ENCODE data around the gene ROR2. TPM values are rescaled to one million over a fixed set of nuclear protein-coding genes. Genes with fewer than 3 reads are reported as not detected.

The ROR2 gene
- total RNA-seq, 1 experiment from 2014 or later: 0.84 TPM

DNA sequence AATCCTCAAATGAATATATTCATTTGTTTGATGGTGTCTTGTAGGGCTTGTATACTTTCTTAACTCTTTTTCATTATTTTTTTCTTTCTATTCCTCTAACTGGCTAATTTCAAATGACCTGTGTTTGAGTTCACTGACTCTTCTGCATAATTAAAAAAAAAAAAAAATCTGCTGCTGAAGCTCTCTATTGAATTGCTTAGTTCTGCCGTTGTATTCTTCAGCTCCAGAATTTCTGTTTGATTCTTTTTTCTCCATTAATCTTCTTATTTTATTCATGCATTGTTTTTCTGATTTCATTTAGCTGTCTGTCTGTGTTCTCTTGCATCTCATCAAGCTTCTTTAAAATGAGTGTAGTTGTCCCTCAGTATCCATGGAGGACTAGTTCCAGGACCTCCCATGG, 244.6 kb downstream of the ROR2 start:
- Mint-ChIP-seq H3K36me3 (ENCODE audit: insufficient read depth, unreplicated experiment) (no peaks in the 10 kb centered on the region), H3K9me3 (ENCODE audit: unreplicated experiment) (peaks cover 10% of the 10 kb centered on the region), H3K4me1 (ENCODE audit: insufficient read depth, unreplicated experiment) (no peaks in the 10 kb centered on the region), H3K27ac (ENCODE audit: low read depth, unreplicated experiment) (no peak overlapping the region), H3K27me3 (ENCODE audit: insufficient read depth, unreplicated experiment) (no peaks in the 10 kb centered on the region), H3K4me3 (ENCODE audit: unreplicated experiment) (no peak overlapping the region)
- CTCF ChIA-PET: interaction anchor here (0.6 kb wide), 1 partner anchor 22 kb away, joined by 3 read pairs; no protein-coding TSS in a partner anchor
- POLR2A ChIA-PET: interaction anchor here (0.7 kb wide), 1 partner anchor 459 kb away, joined by 3 read pairs; no protein-coding TSS in a partner anchor
- no TSS peak for BruUV-seq (replicated peaks)
- TF ChIP-seq CTCF (IDR thresholded peaks at IDR 0.05; ENCODE audit: unreplicated experiment): no peak
- no peak for DNase-seq (ENCODE audit: unreplicated experiment)
- intact Hi-C loops (cut with micrococcal nuclease): no loop called here

GRCh38 chr9:91700475-91700874, 249.6 kb downstream of the ROR2 start:
- no peak for TF ChIP-seq CTCF (IDR thresholded peaks at IDR 0.05; ENCODE audit: unreplicated experiment)
- DNase-seq (ENCODE audit: unreplicated experiment): no peak
- Mint-ChIP-seq H3K9me3 (ENCODE audit: unreplicated experiment) (peaks cover 6% of the 10 kb centered on the region), H3K27ac (ENCODE audit: low read depth, unreplicated experiment) (no peak overlapping the region), H3K36me3 (ENCODE audit: insufficient read depth, unreplicated experiment) (no peaks in the 10 kb centered on the region), H3K4me3 (ENCODE audit: unreplicated experiment) (no peak overlapping the region), H3K4me1 (ENCODE audit: insufficient read depth, unreplicated experiment) (peaks cover under 1% of the 10 kb centered on the region), H3K27me3 (ENCODE audit: insufficient read depth, unreplicated experiment) (no peaks in the 10 kb centered on the region)
- intact Hi-C loops (cut with micrococcal nuclease): no loop called here
- BruUV-seq (replicated peaks): no TSS peak
- ChIA-PET POLR2A (no interaction called here), CTCF (interaction anchor here (0.5 kb wide), 1 partner anchor 59 kb away, joined by 3 read pairs; no protein-coding TSS in a partner anchor)

- intact Hi-C loops (cut with micrococcal nuclease): no loop called here
- H3K27ac Mint-ChIP-seq (ENCODE audit: low read depth, unreplicated experiment): no peak overlapping the region
- no peaks in the 10 kb centered on the region for H3K9me3 Mint-ChIP-seq (ENCODE audit: unreplicated experiment)
- H3K27me3 Mint-ChIP-seq (ENCODE audit: insufficient read depth, unreplicated experiment): no peaks in the 10 kb centered on the region
- no peak for DNase-seq (ENCODE audit: unreplicated experiment)
- no peak for TF ChIP-seq CTCF (IDR thresholded peaks at IDR 0.05; ENCODE audit: unreplicated experiment)
- ChIA-PET POLR2A (no interaction called here), CTCF (no interaction called here)
- H3K4me3 Mint-ChIP-seq (ENCODE audit: unreplicated experiment): no peak overlapping the region
- no TSS peak for BruUV-seq (replicated peaks)
- H3K4me1 Mint-ChIP-seq (ENCODE audit: insufficient read depth, unreplicated experiment): peaks cover 9% of the 10 kb centered on the region
- no peaks in the 10 kb centered on the region for H3K36me3 Mint-ChIP-seq (ENCODE audit: insufficient read depth, unreplicated experiment)
Measured at GRCh38 chr9:91698266-91698665, 251.8 kb downstream of the ROR2 start.

DNA sequence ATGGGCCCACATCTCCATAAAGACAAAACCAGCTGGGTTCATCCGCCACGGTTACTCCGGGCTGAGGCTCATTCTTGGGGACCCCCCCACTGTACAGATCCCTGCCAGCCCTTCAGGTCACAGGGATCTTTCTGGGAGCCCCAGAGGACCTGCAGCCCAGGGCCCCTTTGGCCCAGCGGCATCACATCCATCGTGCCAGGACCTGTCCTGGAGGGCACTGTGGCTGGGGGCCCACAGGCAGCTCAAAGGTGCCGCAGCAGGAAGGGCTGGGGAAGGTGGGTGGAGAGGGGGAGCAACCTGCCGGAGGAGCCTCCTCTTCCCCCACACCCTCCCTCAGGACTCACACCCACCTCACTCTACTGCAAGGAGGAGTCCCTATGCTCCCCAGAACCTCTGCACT, 252.8 kb downstream of the ROR2 start:
- ChIA-PET POLR2A (no interaction called here), CTCF (interaction anchor here (0.6 kb wide), 1 partner anchor 1586 kb away, joined by 3 read pairs; no protein-coding TSS in a partner anchor)
- Mint-ChIP-seq H3K27ac (ENCODE audit: low read depth, unreplicated experiment) (no peak overlapping the region), H3K4me3 (ENCODE audit: unreplicated experiment) (no peak overlapping the region), H3K27me3 (ENCODE audit: insufficient read depth, unreplicated experiment) (no peaks in the 10 kb centered on the region), H3K9me3 (ENCODE audit: unreplicated experiment) (no peaks in the 10 kb centered on the region), H3K4me1 (ENCODE audit: insufficient read depth, unreplicated experiment) (peaks cover 13% of the 10 kb centered on the region), H3K36me3 (ENCODE audit: insufficient read depth, unreplicated experiment) (no peaks in the 10 kb centered on the region)
- intact Hi-C loops (cut with micrococcal nuclease): no loop called here
- DNase-seq (ENCODE audit: unreplicated experiment): no peak
- TF ChIP-seq CTCF (IDR thresholded peaks at IDR 0.05; ENCODE audit: unreplicated experiment): no peak
- BruUV-seq (replicated peaks): no TSS peak
